Hematopoietic multipotent progenitor cell (in vitro differentiated cells): ENCODE results near the gene CDC42BPA. TPM values are rescaled to one million over a fixed set of nuclear protein-coding genes. Genes with fewer than 3 reads are reported as not detected.

Experiments
- DNase-seq, 3 donors: peaks; one replicate each; pipeline ENCODE4 v3.0.0-alpha.2; 2011 to 2015; ENCODE audit warnings: low read depth in 2 of 3, low spot score in 2 of 3
- total RNA-seq: library from RNA; depleted of rRNA; stranded (reverse); fragments of >200 nt; gene quantifications from one replicate; pipeline ENCODE4 v1.2.3, GENCODE V29; 2012

Gene CDC42BPA
- total RNA-seq, 1 donor = 10.2 TPM

DNA sequence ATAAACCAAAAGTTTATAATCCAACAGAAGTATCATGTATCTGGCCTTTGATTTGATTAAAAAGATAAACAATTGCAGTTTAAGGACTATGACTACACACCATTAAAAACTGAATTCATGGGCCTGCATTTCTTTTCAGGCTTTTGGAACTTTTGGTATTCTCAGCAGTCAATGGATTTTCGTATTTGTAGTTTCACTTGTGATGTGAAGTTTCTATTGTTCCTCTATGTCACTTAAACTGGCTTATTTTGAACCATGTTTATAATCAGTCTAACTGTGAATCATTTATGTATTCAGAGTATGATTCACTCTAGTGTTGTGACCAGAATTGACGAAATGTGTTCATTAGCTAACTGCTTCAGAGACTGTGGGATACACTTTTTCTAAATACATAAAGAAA, 245.3 kb downstream of the CDC42BPA start:
- DNase-seq = no peak

- no peak for DNase-seq
Observed at GRCh38 chr1:227071895-227072587, 246.3 kb downstream of the CDC42BPA start.

DNA sequence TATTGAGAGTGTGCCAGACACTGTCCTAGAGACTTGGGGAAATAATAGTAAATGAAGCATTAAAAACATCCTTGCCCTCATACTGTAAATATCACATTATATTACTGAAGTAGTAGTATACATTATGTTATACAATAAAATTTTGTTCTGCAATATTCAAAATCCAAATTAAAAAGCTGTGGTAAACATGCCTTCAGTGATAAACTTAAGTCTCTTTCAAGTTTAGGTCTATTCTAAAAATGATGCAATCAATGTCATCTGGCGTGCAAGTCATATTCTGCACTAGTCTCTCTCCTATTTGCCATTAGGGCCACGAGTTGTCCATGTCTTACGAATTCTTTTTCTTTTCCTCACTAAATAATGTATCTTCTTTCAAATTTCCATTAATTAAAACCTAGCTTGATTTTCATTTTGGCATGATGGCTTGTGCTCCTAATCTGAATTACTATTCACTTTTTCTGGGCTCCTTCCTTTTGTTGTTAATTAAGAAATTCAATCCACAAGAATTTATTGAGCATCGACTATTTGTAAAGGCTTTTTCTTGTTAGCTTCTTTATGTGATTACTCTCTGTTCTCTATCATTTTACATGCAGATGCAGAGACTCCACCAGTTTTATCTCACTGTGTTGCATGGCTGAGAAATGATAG, 247.5 kb downstream of the CDC42BPA start:
- no peak for DNase-seq

DNA sequence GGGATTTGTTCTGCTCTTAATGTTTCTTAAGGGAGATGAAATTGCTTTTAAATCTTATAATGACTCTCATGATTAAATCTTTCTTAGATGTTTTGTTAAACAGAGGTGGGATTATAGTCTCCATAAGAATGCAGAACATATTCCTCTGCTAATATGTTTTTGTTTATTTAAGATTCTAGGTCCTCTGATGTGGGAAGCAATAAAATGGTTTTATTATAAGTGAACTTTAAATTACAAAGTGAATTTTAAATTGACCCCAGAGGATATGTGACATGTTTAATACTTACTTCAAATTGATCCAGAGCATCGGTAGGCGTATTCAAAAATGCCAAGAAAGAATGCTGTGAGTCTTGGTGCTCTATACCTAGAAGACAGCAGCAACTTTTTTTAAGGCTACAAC, 248.8 kb downstream of the CDC42BPA start:
- no peak for DNase-seq

DNA sequence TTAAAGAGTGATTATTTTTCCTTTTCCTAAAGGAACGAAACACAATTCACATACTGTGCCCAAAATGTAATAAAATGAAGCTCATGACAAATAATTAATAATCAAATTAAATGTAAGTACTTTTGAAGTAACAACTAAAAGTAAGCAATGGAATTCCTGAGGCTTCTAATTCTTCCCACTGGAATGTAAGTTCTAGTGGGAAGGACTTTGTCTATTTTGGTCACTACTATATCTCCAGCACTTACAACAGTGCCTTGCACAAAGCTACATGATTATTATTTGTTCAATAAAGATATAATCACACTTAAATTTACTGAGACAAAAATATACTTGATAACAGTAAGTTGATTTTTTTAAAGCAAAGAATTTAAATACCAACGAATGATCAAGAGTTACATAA, 249.4 kb downstream of the CDC42BPA start:
- no peak for DNase-seq

DNA sequence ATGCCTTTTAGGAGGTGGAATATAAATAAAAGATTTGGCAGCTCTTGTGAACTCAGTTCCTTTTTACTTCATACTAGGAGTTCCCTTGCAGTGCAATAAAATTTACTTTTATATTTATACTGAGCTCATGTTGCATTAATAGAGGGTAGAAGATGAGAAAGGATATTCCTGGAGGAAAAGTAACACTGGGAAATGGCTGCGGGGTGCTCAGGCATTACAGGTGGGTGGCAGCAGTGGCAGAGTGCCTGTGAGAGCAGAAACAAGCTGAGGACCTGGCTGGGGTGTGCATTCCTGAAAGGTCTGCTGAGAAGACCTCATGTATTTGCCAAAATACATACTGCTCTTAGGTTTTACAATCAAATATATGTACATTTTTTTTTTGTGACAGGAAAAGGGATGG, 251.3 kb downstream of the CDC42BPA start:
- DNase-seq = no peak

DNA sequence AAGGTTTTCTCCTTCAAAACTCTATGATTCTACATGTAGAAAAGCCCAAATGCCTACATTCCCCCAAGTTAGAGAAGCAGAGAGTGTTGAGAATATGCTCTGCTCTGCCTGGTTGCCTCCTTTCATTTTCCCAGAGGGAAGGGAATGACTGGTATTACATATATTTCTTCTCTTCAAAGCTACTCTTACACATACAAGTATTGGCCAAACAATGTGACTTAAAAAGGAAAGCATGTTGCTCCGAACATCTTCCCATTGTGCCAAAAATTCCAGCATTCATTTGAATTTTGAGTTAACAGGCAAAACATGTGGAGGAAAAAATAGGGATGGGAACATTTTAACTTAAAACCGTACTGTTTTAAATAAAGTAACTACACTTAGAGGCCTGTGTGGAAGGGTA, 253.0 kb downstream of the CDC42BPA start:
- DNase-seq = no peak

- DNase-seq = no peak
Observed at GRCh38 chr1:227062306-227062705, 256.0 kb downstream of the CDC42BPA start.

DNA sequence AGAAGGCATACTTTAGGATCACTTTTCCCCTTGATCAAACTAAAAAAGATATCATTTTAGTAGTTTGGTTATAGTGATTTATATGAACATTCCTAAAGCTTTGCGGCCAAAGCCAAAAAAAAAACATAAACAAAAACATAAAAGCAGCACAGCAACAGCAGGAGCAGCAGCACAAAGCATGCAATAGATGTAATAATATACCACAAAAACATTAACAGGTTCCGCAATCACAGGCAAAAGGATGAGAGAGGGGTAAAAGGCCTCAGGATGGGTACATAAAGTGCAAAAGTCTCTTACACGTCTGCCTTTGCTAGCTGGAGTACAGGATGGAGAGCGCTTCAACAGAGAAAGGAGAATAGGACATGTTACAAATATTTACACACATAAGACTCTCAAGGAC, 259.2 kb downstream of the CDC42BPA start:
- DNase-seq = no peak

DNA sequence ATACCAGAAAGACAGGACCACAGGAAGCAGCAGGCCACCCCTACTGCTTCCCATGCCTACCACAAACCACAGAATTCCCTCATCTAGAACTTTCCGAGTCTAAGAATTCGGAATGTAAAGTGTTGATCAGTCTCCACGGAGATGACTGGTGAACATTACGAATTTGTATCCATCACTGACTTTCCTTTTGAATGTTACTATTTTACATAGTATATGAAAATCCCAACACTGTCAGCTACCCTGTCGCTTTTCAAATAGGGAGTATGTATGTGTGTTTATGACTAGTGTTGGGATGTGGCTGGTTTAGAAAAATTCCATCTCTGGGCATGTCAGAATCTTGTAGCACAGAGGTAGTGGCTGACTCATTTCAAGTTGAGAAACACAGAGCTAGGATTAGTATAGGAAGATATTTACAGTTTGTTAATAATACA, 260.0 kb downstream of the CDC42BPA start:
- no peak for DNase-seq

DNA sequence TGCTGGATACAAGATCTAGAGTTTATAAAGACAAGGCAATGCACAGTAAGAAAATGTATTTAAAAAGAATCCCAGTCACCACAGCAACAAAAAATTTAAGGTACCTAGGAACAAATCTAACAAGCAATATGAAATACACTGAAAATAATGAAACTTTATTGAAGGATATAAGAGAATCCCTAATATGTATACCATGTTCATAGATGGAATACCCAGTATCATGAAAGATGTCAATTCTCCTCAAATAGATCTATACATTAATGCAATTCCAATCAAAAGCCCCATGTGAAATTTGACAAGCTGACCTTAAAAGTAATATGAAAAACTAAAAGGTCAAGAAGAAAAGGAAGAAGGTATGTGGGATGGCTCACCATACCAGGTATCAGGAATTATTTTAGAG, 269.0 kb downstream of the CDC42BPA start:
- no peak for DNase-seq

DNA sequence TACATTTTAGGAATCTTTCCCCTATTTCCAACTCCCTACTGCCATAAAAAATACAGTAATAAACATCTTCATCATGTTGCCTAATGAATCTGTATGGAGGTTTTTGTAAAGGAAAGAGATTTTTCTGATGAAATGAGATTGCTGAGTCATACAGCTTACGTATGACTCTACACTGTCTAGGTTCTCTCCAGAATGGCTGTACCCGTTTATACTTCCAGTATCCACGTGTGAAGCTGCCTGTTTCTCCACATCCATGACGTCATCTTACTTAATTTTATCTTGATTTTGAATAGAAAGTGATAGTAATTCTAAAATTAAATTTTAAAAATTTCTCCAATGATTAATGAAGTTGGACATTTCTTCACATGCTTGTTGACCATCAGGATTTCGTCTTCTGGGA, 274.5 kb downstream of the CDC42BPA start:
- no peak for DNase-seq

DNA sequence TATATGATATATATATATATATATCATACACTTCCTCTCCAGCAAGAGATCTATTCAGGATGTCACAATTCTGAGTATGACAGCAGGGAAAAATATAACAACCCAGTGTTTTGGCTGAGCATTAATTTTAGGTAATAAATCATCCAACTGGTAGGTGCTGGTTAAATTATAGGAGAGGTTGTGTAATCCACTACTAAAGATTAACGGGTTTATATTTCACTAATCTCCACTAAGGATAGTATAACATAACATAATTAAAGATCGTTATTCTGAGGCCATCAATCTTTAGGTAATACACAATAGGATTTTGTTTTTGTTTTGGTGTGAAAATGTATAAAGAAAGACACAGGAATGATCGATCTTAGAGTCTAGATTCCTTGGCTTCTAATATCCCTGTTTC, 276.0 kb downstream of the CDC42BPA start:
- DNase-seq = no peak

DNA sequence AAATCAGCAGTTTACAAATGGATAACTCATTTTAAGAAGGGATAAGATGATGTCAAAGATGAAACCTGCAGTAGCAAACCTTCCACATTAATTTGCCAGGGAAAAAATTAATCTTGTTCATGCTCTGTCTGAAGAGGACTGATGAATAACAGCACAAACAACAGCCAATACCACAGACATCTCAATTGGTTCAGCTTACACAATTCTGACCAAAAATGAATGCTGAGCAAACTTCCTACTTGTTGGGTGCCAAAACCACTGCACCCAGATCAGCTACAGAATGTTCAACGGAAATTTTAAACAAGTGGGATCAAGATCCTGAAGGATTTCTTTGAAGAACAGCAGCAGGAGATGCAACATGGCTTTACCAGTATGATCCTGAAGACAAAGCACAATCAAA, 279.9 kb downstream of the CDC42BPA start:
- no peak for DNase-seq

- no peak for DNase-seq
Observed at GRCh38 chr1:227037121-227037520, 281.2 kb downstream of the CDC42BPA start.

- no peak for DNase-seq
Observed at GRCh38 chr1:227035316-227035715, 283.0 kb downstream of the CDC42BPA start.

DNA sequence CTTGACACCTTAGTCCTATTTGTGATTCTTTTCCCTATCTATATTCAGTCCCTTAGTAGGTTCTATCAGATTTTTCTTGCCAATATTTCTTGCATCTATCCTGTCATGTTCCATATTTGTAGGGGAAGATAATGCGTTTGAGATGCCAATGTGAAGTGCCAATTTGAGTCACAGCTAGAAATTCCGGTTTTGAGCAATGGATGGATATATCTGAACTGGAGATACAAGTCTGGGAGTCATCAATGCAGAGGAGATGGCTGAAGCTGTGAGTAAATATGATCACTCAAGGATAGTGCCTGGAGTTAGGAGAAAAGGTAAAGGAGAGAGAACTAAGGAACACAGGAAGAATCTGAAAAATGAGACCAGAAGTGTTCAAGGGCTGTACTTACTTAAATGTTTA, 284.4 kb downstream of the CDC42BPA start:
- no peak for DNase-seq

- DNase-seq = no peak
Observed at GRCh38 chr1:227032396-227032795, 285.9 kb downstream of the CDC42BPA start.

DNA sequence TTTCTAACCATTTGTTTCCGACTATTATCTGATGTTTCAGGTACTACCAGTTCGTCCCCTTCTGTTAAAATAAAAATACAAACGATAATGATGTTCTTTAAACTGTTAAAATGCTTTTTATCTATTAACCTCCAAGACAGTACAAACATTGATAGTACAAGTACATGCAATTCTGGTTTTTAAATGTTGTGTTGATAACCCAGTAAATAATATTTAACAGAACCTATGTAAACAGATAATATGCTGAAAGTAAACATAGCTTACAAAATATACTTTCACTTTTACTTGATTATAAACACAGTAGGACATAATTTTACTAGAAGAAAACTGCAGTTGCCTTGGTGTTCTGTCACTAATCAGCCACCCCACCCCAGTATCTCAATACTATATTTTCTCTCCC, 301.3 kb downstream of the CDC42BPA start:
- DNase-seq = no peak

GRCh38 chr1:227010645-227011044, 307.6 kb downstream of the CDC42BPA start:
- DNase-seq = no peak

GRCh38 chr1:227009937-227010336, 308.4 kb downstream of the CDC42BPA start:
- DNase-seq = no peak

GRCh38 chr1:227006226-227006796, 312.0 kb downstream of the CDC42BPA start:
- no peak for DNase-seq
